Vagina (tissue), 2 donors: ENCODE results near the gene INTS6.

Experiments
- CTCF ChIP-seq, 3 experiments: fragments of 450-650 bp in 2 of 3; fragments of 200-600 bp in 1 of 3; sonication (generic) in 1 of 3; IDR thresholded peaks; one replicate each; pipeline ENCODE4 v1.5.1; 2017 to 2019; ENCODE audit warnings: antibody characterized with exemption in 3 of 3, mild to moderate bottlenecking in 2 of 3, moderate library complexity in 2 of 3
- POLR2AphosphoS5 ChIP-seq, 2 donors: sonication (generic); formaldehyde crosslinking; IDR thresholded peaks; one replicate each; pipeline ENCODE4 v1.9.0; 2017; ENCODE audit warnings: antibody characterized with exemption in 2 of 2, mild to moderate bottlenecking in 2 of 2, low read depth in 1 of 2; ENCODE audit not compliant: insufficient read depth in 1 of 2

GRCh38 chr13:51322826-51323225, 130.0 kb downstream of the INTS6 start:
- no peak for TF ChIP-seq CTCF (IDR thresholded peaks at IDR 0.05)
- no peak for TF ChIP-seq POLR2AphosphoS5 (IDR thresholded peaks at IDR 0.05; ENCODE audit: insufficient read depth in 1 of 2, low read depth in 1 of 2)
